Trophoblast cell (in vitro differentiated cells and primary cell): Measurements from ENCODE around the gene UPF3A. TPM values are rescaled to one million over a fixed set of nuclear protein-coding genes. Genes with fewer than 3 reads are reported as not detected.

Experiments
- DNase-seq, 2 donors: peaks; one replicate each; pipeline ENCODE4 v3.0.0-alpha.2; 2016
- H2AFZ ChIP-seq: 2 replicates; pipeline ENCODE4 v1.6.1; 2013; ENCODE audit warnings: low read length, moderate library complexity, mild to moderate bottlenecking; ENCODE audit not compliant: insufficient read depth, poor library complexity
- H2AK5ac ChIP-seq: 2 replicates; pipeline ENCODE4 v1.6.1; 2013; ENCODE audit warnings: mild to moderate bottlenecking, low read length
- H2BK120ac ChIP-seq: 2 replicates; pipeline ENCODE4 v1.6.1; 2013; ENCODE audit warnings: low read length, mild to moderate bottlenecking, moderate library complexity; ENCODE audit not compliant: insufficient read depth, poor library complexity
- H2BK12ac ChIP-seq: 2 replicates; pipeline ENCODE4 v1.6.1; 2013; ENCODE audit warnings: mild to moderate bottlenecking, low read length, moderate library complexity
- H2BK5ac ChIP-seq: 2 replicates; pipeline ENCODE4 v1.6.1; 2013; ENCODE audit warnings: low read length, low read depth, moderate library complexity, mild to moderate bottlenecking; ENCODE audit not compliant: poor library complexity
- H3K14ac ChIP-seq: 2 replicates; pipeline ENCODE4 v1.6.1; 2013; ENCODE audit warnings: mild to moderate bottlenecking, low read length
- H3K18ac ChIP-seq: 2 replicates; pipeline ENCODE4 v1.6.1; 2013; ENCODE audit warnings: mild to moderate bottlenecking, low read length
- H3K23ac ChIP-seq: 2 replicates; pipeline ENCODE4 v1.6.1; 2013; ENCODE audit warnings: low read length
- H3K27ac ChIP-seq: 2 replicates; pipeline ENCODE4 v1.5.1; 2013; ENCODE audit warnings: low read depth, mild to moderate bottlenecking, inconsistent platforms, low read length, moderate library complexity
- H3K27me3 ChIP-seq: 2 replicates; pipeline ENCODE4 v1.6.1; 2013; ENCODE audit warnings: inconsistent platforms, mild to moderate bottlenecking, low read length, moderate library complexity; ENCODE audit not compliant: insufficient read depth
- H3K36me3 ChIP-seq, 2 experiments: 1 replicate in 1 of 2; 2 replicates in 1 of 2; pipeline ENCODE4 v1.6.1; 2013; ENCODE audit warnings: low read length in 2 of 2, mild to moderate bottlenecking in 2 of 2, moderate library complexity in 1 of 2; ENCODE audit not compliant: insufficient read depth in 2 of 2, control insufficient read depth in 1 of 2
- H3K4ac ChIP-seq: 2 replicates; pipeline ENCODE4 v1.6.1; 2013; ENCODE audit warnings: low read depth, mild to moderate bottlenecking, low read length, moderate library complexity
- H3K4me1 ChIP-seq, 2 experiments: 1 replicate in 1 of 2; 2 replicates in 1 of 2; pipeline ENCODE4 v1.6.1; 2013; ENCODE audit warnings: low read length in 2 of 2, mild to moderate bottlenecking in 2 of 2, moderate library complexity in 1 of 2; ENCODE audit not compliant: insufficient read depth in 2 of 2, control insufficient read depth in 1 of 2
- H3K4me2 ChIP-seq: 2 replicates; pipeline ENCODE4 v1.6.1; 2013; ENCODE audit warnings: inconsistent platforms, mild to moderate bottlenecking, low read length, moderate library complexity
- H3K4me3 ChIP-seq: 2 replicates; pipeline ENCODE4 v1.5.1; 2013; ENCODE audit warnings: mild to moderate bottlenecking, low read depth, low read length, inconsistent platforms
- H3K79me1 ChIP-seq: one replicate; pipeline ENCODE4 v1.6.1; 2013; ENCODE audit warnings: low read length
- H3K79me2 ChIP-seq: 2 replicates; pipeline ENCODE4 v1.6.1; 2013; ENCODE audit warnings: low read length, mild to moderate bottlenecking; ENCODE audit not compliant: control insufficient read depth, insufficient read depth, poor library complexity
- H3K9ac ChIP-seq: 2 replicates; pipeline ENCODE4 v1.6.1; 2013; ENCODE audit warnings: mild to moderate bottlenecking, low read length
- H3K9me3 ChIP-seq: 2 replicates; pipeline ENCODE4 v1.6.1; 2013; ENCODE audit warnings: low read depth, mild to moderate bottlenecking, control low read depth, inconsistent platforms, low read length; ENCODE audit not compliant: insufficient read depth
- H4K12ac ChIP-seq: 2 replicates; pipeline ENCODE4 v1.6.1; 2013; ENCODE audit warnings: low read depth, mild to moderate bottlenecking, low read length, moderate library complexity
- H4K8ac ChIP-seq: 2 replicates; pipeline ENCODE4 v1.6.1; 2013; ENCODE audit warnings: low read depth, mild to moderate bottlenecking, low read length, moderate library complexity
- H4K91ac ChIP-seq: one replicate; pipeline ENCODE4 v1.6.1; 2013; ENCODE audit warnings: low read depth, mild to moderate bottlenecking, low read length, moderate library complexity
- WGBS: extraction: QIAGEN DNeasy Blood & Tissue Kit; methylation state at CpG from one replicate; pipeline ENCODE4 v1.1.7; 2013; ENCODE audit warnings: missing lambda C conversion rate; ENCODE audit not compliant: insufficient read length, insufficient coverage; ENCODE audit errors: extremely low coverage; 5-methylcytosine and 5-hydroxymethylcytosine counted together
- polyA plus RNA-seq: library from polyadenylated mRNA; stranded (reverse); fragments of 200-250 nt; gene quantifications from 2 replicates; pipeline ENCODE4 v1.2.3, GENCODE V29; 2013

UPF3A gene
- polyA plus RNA-seq = 52.6 and 53.2 TPM in 2 replicates

- H4K8ac ChIP-seq = peak within 1 kb of the TSS; percentile 100
- peak within 1 kb of the TSS; percentile 100 for H2BK5ac ChIP-seq
- peaks cover 7 to 18% of the 10 kb centered on the region in 2 experiments for H3K36me3 ChIP-seq
- H3K4ac ChIP-seq = peak within 1 kb of the TSS; percentile 100
- WGBS = no CpG with 5 or more reads among the region's 89 CpGs
- no peaks in the 10 kb centered on the region for H3K9me3 ChIP-seq
- peak within 1 kb of the TSS; percentile 94 for H2AFZ ChIP-seq
- peak within 1 kb of the TSS; percentile 100 for H3K18ac ChIP-seq
- H3K4me2 ChIP-seq = peak within 1 kb of the TSS; percentile 84
- H3K4me3 ChIP-seq = peak within 1 kb of the TSS; percentile 84
- peak within 1 kb of the TSS; percentile 98 for H3K27ac ChIP-seq
- peak within 1 kb of the TSS; percentile 94 for H3K9ac ChIP-seq
- H4K91ac ChIP-seq = peak within 1 kb of the TSS; percentile 100
- peaks cover 10% of the 10 kb centered on the region for H3K79me2 ChIP-seq
- peak within 1 kb of the TSS; percentile 74 for H2AK5ac ChIP-seq
- H3K23ac ChIP-seq = no peak within 1 kb of the TSS
- peak; percentile 80 to 87 for DNase-seq
- H2BK12ac ChIP-seq = peak within 1 kb of the TSS; percentile 85
- H3K27me3 ChIP-seq = no peaks in the 10 kb centered on the region
- H3K79me1 ChIP-seq = peaks cover 14% of the 10 kb centered on the region
- peak within 1 kb of the TSS; percentile 100 for H4K12ac ChIP-seq
- H2BK120ac ChIP-seq = peak within 1 kb of the TSS; percentile 100
- peak within 1 kb of the TSS; percentile 100 for H3K14ac ChIP-seq
- H3K4me1 ChIP-seq = peaks cover 3 to 7% of the 10 kb centered on the region in 2 experiments
These were observed at the start of gene UPF3A for GRCh38 chr13:114281351-114282040. Gene UPF3A (plus strand): TSS chr13:114281601. CDS start chr13:114281640, 39 bp downstream.

- no peak overlapping the region for H4K8ac ChIP-seq
These were observed 49.5 kb upstream of the UPF3A start for GRCh38 chr13:114231886-114232285.

GRCh38 chr13:114234266-114234644 is 47.1 kb upstream of the UPF3A start:
- peak overlapping the region; percentile 76 for H3K9ac ChIP-seq
- H3K27ac ChIP-seq = no peak overlapping the region
- H4K8ac ChIP-seq = peak overlapping the region; percentile 97
- H3K4ac ChIP-seq = peak overlapping the region; percentile 93
- no peak overlapping the region for H3K23ac ChIP-seq
- H2AK5ac ChIP-seq = no peak overlapping the region
- H3K14ac ChIP-seq = no peak overlapping the region
- H3K79me2 ChIP-seq = peaks cover 10% of the 10 kb centered on the region
- H4K91ac ChIP-seq = peak overlapping the region; percentile 55
- peak overlapping the region; percentile 98 for H2AFZ ChIP-seq
- peaks cover 17 to 21% of the 10 kb centered on the region in 2 experiments for H3K36me3 ChIP-seq
- H3K4me3 ChIP-seq = no peak overlapping the region
- WGBS = no CpG with 5 or more reads among the region's 4 CpGs
- peak overlapping the region; percentile 91 for H4K12ac ChIP-seq
- DNase-seq = no peak
- no peak overlapping the region for H2BK5ac ChIP-seq
- H2BK120ac ChIP-seq = peak overlapping the region; percentile 85
- H3K18ac ChIP-seq = no peak overlapping the region
- H3K9me3 ChIP-seq = no peaks in the 10 kb centered on the region
- H3K4me1 ChIP-seq = peaks cover 5 to 6% of the 10 kb centered on the region in 2 experiments
- peaks cover 7% of the 10 kb centered on the region for H3K79me1 ChIP-seq
- no peaks in the 10 kb centered on the region for H3K27me3 ChIP-seq
- H3K4me2 ChIP-seq = peak overlapping the region; percentile 88
- no peak overlapping the region for H2BK12ac ChIP-seq

More at GRCh38 chr13:114231886-114232285, 49.5 kb upstream of the UPF3A start:
- Histone ChIP-seq H3K23ac (no peak overlapping the region), H3K4ac (no peak overlapping the region), H3K18ac (no peak overlapping the region), H4K12ac (no peak overlapping the region), H3K9ac (no peak overlapping the region), H2AK5ac (no peak overlapping the region), H3K79me1 (peaks cover 7% of the 10 kb centered on the region), H3K4me2 (no peak overlapping the region), H4K91ac (no peak overlapping the region), H3K14ac (no peak overlapping the region), H2BK5ac (no peak overlapping the region), H3K9me3 (no peaks in the 10 kb centered on the region), H3K4me1 (peaks cover 5 to 6% of the 10 kb centered on the region in 2 experiments), H2AFZ (no peak overlapping the region), H3K27ac (no peak overlapping the region), H2BK12ac (no peak overlapping the region), H3K4me3 (no peak overlapping the region), H3K27me3 (no peaks in the 10 kb centered on the region), H3K36me3 (peaks cover 3% of the 10 kb centered on the region in 2 experiments), H2BK120ac (no peak overlapping the region), H3K79me2 (peaks cover 10% of the 10 kb centered on the region)
- DNase-seq = peak; percentile 58 to 77
- no CpG with 5 or more reads among the region's 8 CpGs for WGBS

- H4K8ac ChIP-seq = peak within 1 kb of the TSS; percentile 100
- peak within 1 kb of the TSS; percentile 98 for H2AFZ ChIP-seq
- peak within 1 kb of the TSS; percentile 93 for H3K4ac ChIP-seq
- H2BK120ac ChIP-seq = peak within 1 kb of the TSS; percentile 90
- peaks cover 10% of the 10 kb centered on the region for H3K79me2 ChIP-seq
- peaks cover 7% of the 10 kb centered on the region for H3K79me1 ChIP-seq
- peak within 1 kb of the TSS; percentile 4 for H3K27ac ChIP-seq
- H3K18ac ChIP-seq = peak within 1 kb of the TSS; percentile 89
- H3K14ac ChIP-seq = peak within 1 kb of the TSS; percentile 93
- peak within 1 kb of the TSS; percentile 37 for H2BK5ac ChIP-seq
- H3K23ac ChIP-seq = no peak within 1 kb of the TSS
- peaks cover 19 to 25% of the 10 kb centered on the region in 2 experiments for H3K36me3 ChIP-seq
- H3K4me2 ChIP-seq = peak within 1 kb of the TSS; percentile 88
- peak within 1 kb of the TSS; percentile 17 for H2AK5ac ChIP-seq
- peak within 1 kb of the TSS; percentile 91 for H4K12ac ChIP-seq
- WGBS = no CpG with 5 or more reads among the region's 76 CpGs
- peaks cover 5 to 6% of the 10 kb centered on the region in 2 experiments for H3K4me1 ChIP-seq
- H4K91ac ChIP-seq = peak within 1 kb of the TSS; percentile 86
- H3K9me3 ChIP-seq = no peaks in the 10 kb centered on the region
- DNase-seq = peak; percentile 78 to 90
- H2BK12ac ChIP-seq = no peak within 1 kb of the TSS
- H3K9ac ChIP-seq = peak within 1 kb of the TSS; percentile 95
- peak within 1 kb of the TSS; percentile 97 for H3K4me3 ChIP-seq
- H3K27me3 ChIP-seq = no peaks in the 10 kb centered on the region
These were observed 46.6 kb upstream of the UPF3A start, which contains the start of gene CDC16 for GRCh38 chr13:114234645-114235421. Gene CDC16 (plus strand): TSS chr13:114234897. CDS start chr13:114235085, 188 bp downstream.
